CD4-positive, alpha-beta T cell treated with Interleukin-6 at 100 ng/mL for 8 hours (primary cell): ENCODE measurements around the gene MEPCE.
A peak's percentile ranks its signal among the peaks of the same experiment; 100 is the strongest.

Experiments
- DNase-seq: peaks from one replicate; pipeline ENCODE4 v3.0.0-alpha.2; 2020; ENCODE audit warnings: mixed read lengths, low spot score

MEPCE gene

GRCh38 chr7:100406767-100407166 lies 22.9 kb upstream of the MEPCE start:
- no peak for DNase-seq

DNA sequence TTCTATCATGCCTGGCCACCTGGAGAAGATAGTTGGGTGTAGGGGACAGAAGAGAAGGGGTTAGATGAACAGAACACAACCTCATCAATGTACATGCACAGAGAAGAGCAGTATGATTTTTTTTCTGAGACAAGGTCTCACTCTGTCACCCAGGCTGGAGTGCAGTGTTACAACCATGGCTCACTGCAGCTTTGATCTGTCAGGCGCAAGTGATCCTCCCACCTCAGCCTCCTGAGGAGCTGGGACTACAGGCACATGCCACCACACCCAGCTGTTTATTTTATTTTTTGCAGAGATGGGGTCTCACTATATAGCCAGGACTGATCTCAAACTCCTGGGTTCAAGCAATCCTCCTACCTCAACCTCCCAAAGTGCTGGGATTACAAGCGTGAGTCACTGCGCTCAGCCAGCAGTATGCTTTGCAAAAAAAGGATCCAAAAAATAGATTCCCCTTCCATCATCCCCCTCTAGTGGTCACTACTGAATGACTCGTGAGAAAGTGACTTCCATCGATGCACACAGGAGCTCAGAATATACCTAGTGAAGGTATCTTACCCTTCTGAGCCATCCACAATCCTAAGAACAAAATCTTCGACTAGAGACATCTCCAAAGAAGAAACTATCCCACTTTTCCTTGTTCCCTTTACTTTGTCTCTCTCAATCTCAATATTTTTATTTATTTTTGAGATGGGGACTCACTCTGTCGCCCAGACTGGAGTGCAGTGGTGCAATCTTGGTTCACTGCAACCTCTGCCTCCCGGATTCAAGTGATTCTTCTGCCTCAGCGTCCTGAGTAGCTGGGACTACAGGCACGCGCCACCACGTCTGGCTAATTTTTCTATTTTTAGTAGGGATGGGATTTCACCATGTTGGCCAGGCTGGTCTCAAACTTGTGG lies 22.1 kb upstream of the MEPCE start:
- peak; percentile 64 for DNase-seq

GRCh38 chr7:100411101-100411500 lies 18.5 kb upstream of the MEPCE start:
- DNase-seq = no peak

DNA sequence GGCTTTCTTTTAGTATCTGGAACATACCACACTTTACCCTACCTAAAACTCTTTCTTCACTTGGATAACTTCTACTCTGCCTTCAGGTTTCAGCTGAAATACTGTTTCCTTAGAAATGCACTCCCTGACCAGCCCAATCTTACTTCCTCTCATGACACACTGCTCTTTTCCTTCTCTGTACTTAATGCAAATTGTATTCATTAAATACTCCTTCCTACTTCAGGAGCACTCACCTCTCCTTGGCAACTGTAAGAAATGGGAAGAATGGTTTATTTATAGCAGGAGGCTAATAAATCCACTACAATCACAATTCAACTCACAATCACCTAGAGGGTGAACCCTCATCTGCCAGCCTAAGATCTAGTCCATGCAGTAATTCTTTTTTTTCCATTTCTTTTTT lies 16.3 kb upstream of the MEPCE start:
- no peak for DNase-seq

DNA sequence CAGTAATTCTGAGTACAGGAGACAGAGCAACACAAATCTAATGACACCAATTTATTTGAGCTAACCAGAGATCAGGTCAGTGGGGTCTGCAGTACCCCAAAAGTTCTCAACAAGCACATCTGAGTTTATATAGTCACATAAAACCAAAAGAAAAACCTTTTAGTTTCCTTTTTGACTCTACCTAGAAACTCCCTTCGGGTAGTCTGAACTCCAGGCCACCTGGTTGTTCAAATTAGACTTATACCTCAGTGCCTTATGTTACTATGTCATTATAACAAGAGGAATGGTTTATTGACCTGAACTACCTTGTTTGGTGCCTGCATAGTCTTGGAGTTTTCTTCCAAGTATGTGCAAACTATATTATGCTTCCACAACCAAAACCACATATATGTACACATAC lies 15.7 kb upstream of the MEPCE start:
- DNase-seq = no peak

- DNase-seq = no peak
Observed at GRCh38 chr7:100415448-100415847, 14.2 kb upstream of the MEPCE start.

DNA sequence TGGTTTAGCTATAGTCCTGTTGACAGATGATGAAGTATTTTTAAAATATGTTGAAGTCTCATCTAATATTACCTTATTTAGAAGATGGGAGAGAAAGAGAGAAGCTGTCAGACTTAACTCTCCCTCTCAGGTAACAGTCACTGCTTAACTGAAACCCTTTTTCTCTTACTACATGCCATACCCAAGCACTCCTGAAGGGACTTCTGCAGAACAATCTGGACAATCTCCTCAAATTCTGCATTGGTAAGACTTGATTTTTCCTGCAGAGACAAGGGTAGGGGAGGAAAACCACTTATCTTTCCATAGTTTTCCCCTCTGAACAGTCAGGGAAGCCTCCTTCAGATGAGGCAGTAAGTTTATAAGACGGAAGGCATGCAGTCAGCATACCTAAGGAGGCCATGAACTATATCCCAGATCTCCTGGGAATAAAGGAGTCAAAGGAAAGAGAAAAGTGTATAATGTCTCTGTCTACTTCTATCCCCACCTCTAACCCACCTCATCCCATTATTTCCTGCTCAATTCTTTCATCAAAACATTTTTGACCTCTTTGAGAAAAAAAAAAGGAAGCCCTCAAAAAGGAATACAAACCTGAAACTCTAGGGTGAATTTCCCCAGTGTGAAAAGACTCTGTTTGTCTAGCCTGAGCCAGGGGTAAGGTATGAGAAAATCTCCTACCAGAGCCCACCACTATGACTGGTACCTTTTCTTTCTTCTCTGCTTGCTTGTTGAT lies 10.5 kb upstream of the MEPCE start:
- no peak for DNase-seq

- no peak for DNase-seq
Observed at GRCh38 chr7:100419660-100420226, 9.9 kb upstream of the MEPCE start.

DNA sequence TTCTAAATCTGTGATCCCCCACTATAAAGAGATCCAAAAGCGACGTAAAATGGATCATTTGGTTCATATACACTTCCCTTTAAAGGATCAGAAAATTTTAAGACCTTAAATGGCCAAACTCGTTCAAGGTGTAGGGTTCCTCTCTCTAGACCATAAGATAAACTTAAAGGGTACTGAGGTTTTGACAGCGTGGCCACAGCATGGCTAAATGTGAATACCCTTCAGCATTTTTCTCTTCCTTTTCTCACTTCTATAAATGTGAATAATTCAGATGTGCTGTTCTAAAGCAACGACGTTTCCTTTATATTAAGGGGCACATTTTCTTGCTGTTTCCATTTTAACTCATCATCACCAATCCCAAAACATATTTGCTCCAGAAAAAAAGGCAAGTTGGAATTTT lies 6.3 kb upstream of the MEPCE start:
- no peak for DNase-seq

DNA sequence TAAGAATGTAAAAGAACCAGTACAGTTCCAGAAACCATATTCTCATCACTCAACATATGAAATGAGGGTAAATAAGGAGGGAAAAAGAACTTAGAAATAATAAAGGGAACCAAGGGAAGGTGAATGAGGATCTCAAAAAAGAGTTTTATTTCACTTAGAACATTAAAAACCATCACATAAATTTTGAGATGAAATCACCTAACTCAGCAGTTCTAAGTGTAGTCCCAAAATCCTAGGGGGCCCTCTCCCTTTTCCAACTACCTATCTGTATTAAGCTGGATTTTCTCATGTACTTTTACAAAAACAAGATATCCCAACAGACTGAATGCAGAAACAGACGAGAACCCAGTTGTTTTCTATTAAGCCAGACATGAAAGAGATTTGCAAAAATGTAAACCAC lies 4.3 kb upstream of the MEPCE start:
- DNase-seq = no peak

GRCh38 chr7:100426516-100426915 lies 3.1 kb upstream of the MEPCE start:
- DNase-seq = no peak

DNA sequence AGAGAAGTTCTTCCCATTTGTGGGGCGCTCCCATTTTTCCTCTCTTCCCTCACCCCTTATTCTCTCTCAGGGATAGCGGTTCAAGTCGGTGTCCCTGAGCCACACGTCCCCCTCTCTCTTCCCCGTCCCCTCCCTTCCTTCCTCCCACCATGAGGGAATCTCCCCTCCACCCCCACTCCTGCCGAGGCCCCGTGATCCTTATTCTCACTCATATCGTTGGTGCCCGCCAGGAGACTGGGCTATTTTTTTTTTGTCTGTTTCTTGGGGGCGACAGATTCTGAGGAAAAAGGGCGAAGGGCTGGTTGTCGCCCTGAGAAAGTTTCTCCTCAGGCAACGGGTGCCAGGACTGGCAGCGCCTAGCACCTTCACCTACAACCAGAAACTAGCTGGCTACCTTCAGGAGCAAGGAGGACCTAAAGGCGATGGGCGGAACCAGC lies 1.9 kb upstream of the MEPCE start:
- DNase-seq = no peak

GRCh38 chr7:100428199-100428966 lies 1.2 kb upstream of the MEPCE start, which contains the start of gene ZCWPW1:
Gene ZCWPW1 (minus strand): TSS chr7:100428703. CDS start chr7:100420649, 8,054 bp downstream.
- peak; percentile 98 for DNase-seq

DNA sequence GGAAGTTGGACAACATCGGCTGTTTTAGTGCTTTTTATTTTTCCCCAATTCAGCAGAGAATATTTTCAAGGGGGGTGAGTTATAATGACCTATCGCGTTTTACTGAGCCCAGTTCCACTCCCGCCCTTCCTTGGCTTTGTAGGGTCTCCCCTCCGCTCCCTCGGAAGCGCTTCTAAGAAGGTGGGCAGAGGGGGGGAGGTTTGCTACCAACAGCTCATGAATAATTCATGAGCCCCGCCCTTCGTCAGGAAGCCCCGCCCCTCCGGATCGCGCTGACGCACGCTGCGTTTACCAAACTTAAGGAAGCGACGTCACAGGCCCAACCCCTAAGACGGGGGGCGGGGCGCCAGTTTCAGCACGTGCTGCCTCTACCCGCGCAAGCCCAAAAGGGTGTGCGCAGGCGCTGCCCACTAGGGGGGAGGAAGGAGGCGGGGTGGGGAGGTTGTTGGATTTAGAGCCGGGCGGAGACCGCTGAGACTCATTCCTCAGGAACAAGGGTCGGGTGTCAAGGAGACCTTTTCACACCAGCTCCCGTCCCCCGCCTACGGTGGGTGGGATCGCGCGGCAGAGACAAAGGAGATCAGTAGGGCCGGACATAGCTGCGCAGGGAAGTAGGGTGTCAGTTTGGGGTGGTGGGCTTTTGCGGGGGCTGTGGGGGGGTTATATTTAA lies 529 bp upstream of the MEPCE start:
- peak; percentile 100 for DNase-seq

DNA sequence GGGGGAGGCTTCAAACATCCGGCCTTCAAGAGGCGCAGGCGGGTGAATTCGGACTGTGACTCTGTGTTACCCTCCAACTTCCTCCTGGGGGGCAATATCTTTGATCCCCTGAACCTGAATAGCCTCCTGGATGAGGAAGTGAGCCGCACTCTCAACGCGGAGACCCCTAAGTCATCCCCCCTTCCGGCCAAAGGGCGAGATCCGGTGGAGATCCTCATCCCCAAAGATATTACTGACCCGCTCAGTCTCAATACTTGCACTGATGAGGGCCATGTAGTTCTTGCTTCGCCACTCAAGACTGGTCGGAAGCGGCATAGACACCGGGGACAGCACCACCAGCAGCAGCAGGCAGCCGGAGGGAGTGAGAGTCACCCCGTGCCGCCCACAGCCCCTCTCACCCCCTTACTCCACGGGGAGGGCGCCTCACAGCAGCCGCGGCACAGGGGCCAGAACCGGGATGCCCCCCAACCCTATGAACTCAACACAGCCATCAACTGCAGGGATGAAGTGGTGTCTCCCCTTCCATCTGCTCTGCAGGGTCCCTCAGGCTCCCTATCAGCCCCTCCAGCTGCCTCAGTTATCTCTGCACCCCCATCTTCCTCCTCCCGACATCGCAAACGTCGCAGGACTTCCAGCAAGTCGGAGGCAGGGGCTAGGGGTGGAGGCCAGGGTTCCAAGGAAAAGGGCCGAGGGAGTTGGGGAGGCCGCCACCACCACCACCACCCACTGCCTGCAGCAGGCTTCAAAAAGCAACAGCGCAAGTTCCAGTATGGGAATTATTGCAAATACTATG lies 1.1 kb downstream of the MEPCE start:
- no peak for DNase-seq

DNA sequence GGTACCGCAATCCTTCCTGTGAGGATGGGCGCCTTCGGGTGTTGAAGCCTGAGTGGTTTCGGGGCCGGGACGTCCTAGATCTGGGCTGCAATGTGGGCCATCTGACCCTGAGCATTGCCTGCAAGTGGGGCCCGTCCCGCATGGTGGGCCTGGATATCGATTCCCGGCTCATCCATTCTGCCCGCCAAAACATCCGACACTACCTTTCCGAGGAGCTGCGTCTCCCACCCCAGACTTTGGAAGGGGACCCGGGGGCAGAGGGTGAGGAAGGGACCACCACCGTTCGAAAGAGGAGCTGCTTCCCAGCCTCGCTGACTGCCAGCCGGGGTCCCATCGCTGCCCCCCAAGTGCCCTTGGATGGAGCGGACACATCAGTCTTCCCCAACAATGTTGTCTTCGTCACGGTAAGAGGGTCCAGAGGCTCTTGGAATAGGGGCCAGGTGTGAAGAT lies 1.7 kb downstream of the MEPCE start:
- no peak for DNase-seq

GRCh38 chr7:100432053-100432452 lies 2.4 kb downstream of the MEPCE start:
- no peak for DNase-seq

GRCh38 chr7:100432621-100433275 lies 3.1 kb downstream of the MEPCE start:
- no peak for DNase-seq

- DNase-seq = no peak
Observed at GRCh38 chr7:100433276-100433591, 3.6 kb downstream of the MEPCE start.

DNA sequence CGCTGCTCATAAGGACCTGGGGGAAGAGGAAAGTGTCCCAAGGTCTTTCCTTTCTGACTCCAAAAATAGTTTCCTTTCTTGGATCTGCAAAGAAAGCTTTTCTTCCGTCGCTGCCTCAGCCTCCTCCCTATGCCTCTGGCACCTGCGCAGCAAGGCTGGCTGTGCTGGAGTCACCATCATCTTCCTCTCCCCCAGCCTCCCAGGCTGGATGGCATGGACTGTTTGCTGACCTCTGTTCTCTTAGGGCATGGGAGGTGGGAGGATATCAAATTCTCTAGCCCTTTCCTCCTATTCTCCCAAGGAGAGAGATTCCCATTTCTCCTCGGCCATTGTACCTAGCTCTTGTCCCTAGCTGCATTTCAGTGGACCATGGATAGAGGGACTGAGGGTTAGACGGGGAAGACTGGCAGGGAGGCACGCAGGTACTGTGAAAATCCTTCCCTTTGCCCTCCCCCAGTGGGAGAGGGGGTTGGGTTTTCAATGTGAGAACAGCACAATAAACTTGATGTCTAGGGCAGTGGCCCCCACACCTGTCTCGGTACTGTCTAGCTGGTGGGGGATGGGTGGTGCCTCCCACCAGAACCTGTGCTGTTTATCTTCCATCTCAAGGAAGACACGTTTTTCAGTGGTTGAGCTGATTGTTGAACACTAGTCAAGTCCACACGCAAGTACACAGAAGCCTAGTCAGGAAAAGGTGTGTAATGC lies 4.1 kb downstream of the MEPCE start:
- DNase-seq = no peak
